Mesendoderm (in vitro differentiated cells): ENCODE results near the gene SAMM50.

Source experiments
- DNase-seq: peaks from one replicate; pipeline ENCODE4 v3.0.0; 2013
- H2AK5ac ChIP-seq: 2 replicates; pipeline ENCODE4 v1.6.1; 2013; ENCODE audit warnings: low read length, inconsistent platforms
- H2BK120ac ChIP-seq: 2 replicates; pipeline ENCODE4 v1.6.1; 2013; ENCODE audit warnings: low read depth, mild to moderate bottlenecking, low read length, moderate library complexity, mixed read lengths
- H2BK15ac ChIP-seq: replicated peaks from 2 replicates; pipeline ENCODE4 v1.6.1; 2013; ENCODE audit warnings: low read depth, mild to moderate bottlenecking, moderate library complexity
- H2BK5ac ChIP-seq: 2 replicates; pipeline ENCODE4 v1.6.1; 2013; ENCODE audit warnings: low read length, inconsistent platforms
- H3K18ac ChIP-seq: 2 replicates; pipeline ENCODE4 v1.6.1; 2013; ENCODE audit warnings: mild to moderate bottlenecking, low read length, mixed read lengths
- H3K23ac ChIP-seq: one replicate; pipeline ENCODE4 v1.6.1; 2013; ENCODE audit warnings: low read length
- H3K27ac ChIP-seq: 2 replicates; pipeline ENCODE4 v1.5.1; 2013; ENCODE audit warnings: low read depth, mild to moderate bottlenecking, inconsistent platforms, low read length, moderate library complexity
- H3K27me3 ChIP-seq: 2 replicates; pipeline ENCODE4 v1.6.1; 2013; ENCODE audit warnings: low read length, control low read depth, mild to moderate bottlenecking, inconsistent platforms; ENCODE audit not compliant: insufficient read depth, poor library complexity
- H3K36me3 ChIP-seq: 2 replicates; pipeline ENCODE4 v1.6.1; 2013; ENCODE audit warnings: low read length, inconsistent platforms; ENCODE audit not compliant: control insufficient read depth, insufficient read depth
- H3K4ac ChIP-seq: one replicate; pipeline ENCODE4 v1.6.1; 2013; ENCODE audit warnings: low read depth, mild to moderate bottlenecking, low read length, moderate library complexity
- H3K4me1 ChIP-seq: 2 replicates; pipeline ENCODE4 v1.6.1; 2013; ENCODE audit warnings: low read depth, low read length, inconsistent platforms; ENCODE audit not compliant: control insufficient read depth
- H3K4me2 ChIP-seq: 2 replicates; pipeline ENCODE4 v1.6.1; 2013; ENCODE audit warnings: low read length
- H3K4me3 ChIP-seq: 2 replicates; pipeline ENCODE4 v1.5.1; 2013; ENCODE audit warnings: mild to moderate bottlenecking, low read length
- H3K56ac ChIP-seq: one replicate; pipeline ENCODE4 v1.6.1; 2013; ENCODE audit warnings: low read length
- H3K79me1 ChIP-seq: 2 replicates; pipeline ENCODE4 v1.6.1; 2013; ENCODE audit warnings: low read length, inconsistent platforms
- H3K79me2 ChIP-seq: 2 replicates; pipeline ENCODE4 v1.6.1; 2013; ENCODE audit warnings: mild to moderate bottlenecking, low read length; ENCODE audit not compliant: control insufficient read depth, insufficient read depth
- H3K9ac ChIP-seq: 2 replicates; pipeline ENCODE4 v1.6.1; 2013; ENCODE audit warnings: low read length, inconsistent platforms
- H4K5ac ChIP-seq: one replicate; pipeline ENCODE4 v1.6.1; 2013; ENCODE audit warnings: low read length
- H4K8ac ChIP-seq: one replicate; pipeline ENCODE4 v1.6.1; 2013; ENCODE audit warnings: low read depth, mild to moderate bottlenecking, control low read depth, low read length, moderate library complexity
- WGBS: extraction: QIAGEN DNeasy Blood & Tissue Kit; methylation state at CpG from one replicate; pipeline ENCODE4 v1.1.7; 2013; ENCODE audit warnings: low lambda C conversion rate, missing lambda C conversion rate; ENCODE audit not compliant: insufficient coverage; ENCODE audit errors: extremely low coverage; 5-methylcytosine and 5-hydroxymethylcytosine counted together

The SAMM50 gene

DNA sequence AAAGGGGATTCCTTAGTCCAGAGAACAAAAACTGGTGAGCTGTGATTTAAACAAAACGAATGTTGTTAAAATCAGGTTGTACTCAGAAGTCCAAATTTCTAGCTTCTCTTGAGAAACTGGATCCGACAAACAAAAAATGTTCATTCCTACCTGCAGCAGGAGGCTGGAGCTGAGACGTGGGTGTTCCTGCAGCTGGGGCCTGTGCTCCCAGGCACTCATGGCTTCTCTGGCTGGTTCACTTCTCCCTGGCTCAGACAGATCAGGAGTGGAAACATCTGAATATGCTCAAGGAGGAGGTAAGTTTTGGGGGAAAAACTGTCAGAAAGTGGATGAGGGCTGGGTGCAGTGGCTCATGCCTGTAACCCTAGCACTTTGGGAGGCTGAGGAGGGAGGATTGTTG is 44.1 kb downstream of the SAMM50 start:
- Histone ChIP-seq H2BK5ac (no peak overlapping the region), H3K4ac (no peak overlapping the region), H3K36me3 (no peaks in the 10 kb centered on the region), H3K4me2 (no peak overlapping the region), H3K4me1 (no peaks in the 10 kb centered on the region), H2AK5ac (no peak overlapping the region), H3K79me1 (no peaks in the 10 kb centered on the region), H4K5ac (no peak overlapping the region), H3K4me3 (no peak overlapping the region), H3K27ac (no peak overlapping the region), H3K23ac (no peak overlapping the region), H3K9ac (no peak overlapping the region), H3K18ac (no peak overlapping the region), H2BK120ac (no peak overlapping the region), H3K56ac (no peak overlapping the region), H3K79me2 (no peaks in the 10 kb centered on the region), H4K8ac (no peak overlapping the region), H2BK15ac (no peak overlapping the region), H3K27me3 (no peaks in the 10 kb centered on the region)
- no peak for DNase-seq
- WGBS, result no CpG with 5 or more reads among the region's 3 CpGs

DNA sequence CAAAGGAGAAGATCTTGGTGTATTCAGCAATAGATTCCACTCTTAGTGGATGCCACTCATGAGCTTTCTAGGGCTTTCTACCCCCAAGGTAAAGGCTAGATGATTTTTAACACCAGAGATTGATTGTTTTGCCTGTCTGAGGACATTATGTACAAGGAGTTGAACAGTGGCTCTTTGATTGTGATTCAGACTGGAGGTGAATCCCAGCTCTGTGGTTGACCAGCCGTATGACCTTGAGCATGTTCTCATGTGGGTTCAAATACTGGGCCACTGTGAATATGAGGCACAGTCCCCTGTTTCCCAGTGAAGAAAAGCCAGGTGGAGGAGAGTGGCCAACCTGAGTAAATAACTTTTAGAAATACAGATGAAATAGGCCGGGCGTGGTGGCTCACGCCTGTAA is 44.9 kb downstream of the SAMM50 start:
- Histone ChIP-seq H3K56ac (no peak overlapping the region), H3K23ac (no peak overlapping the region), H3K27ac (no peak overlapping the region), H3K4me3 (no peak overlapping the region), H2BK5ac (no peak overlapping the region), H3K9ac (no peak overlapping the region), H3K79me1 (no peaks in the 10 kb centered on the region), H3K36me3 (no peaks in the 10 kb centered on the region), H2AK5ac (no peak overlapping the region), H3K27me3 (no peaks in the 10 kb centered on the region), H3K18ac (no peak overlapping the region), H4K5ac (no peak overlapping the region), H3K4ac (no peak overlapping the region), H2BK120ac (no peak overlapping the region), H3K4me1 (no peaks in the 10 kb centered on the region), H2BK15ac (no peak overlapping the region), H3K4me2 (no peak overlapping the region), H3K79me2 (no peaks in the 10 kb centered on the region), H4K8ac (no peak overlapping the region)
- no CpG with 5 or more reads among the region's 4 CpGs for WGBS
- DNase-seq, result no peak

DNA sequence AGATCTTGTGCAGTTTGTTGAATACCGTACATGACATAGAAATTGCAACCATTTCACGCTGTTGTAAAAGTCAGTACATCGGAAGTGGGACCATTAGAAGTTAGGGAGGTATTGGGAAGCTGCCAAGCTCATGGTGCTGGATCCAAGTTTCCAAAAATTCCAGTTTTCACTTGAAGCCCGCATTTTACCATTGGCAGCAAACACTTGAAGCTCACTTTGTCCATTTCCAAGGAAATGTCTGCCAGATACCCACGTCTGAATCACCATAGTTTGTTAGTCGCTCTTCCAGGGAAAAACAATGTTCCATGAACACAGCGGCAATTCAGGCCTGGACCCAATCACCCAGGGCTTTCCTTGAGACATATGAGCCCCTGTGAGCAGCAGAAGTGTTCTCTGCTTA is 46.3 kb downstream of the SAMM50 start:
- Histone ChIP-seq H2AK5ac (no peak overlapping the region), H4K5ac (no peak overlapping the region), H3K18ac (no peak overlapping the region), H4K8ac (no peak overlapping the region), H3K4me3 (no peak overlapping the region), H3K27ac (no peak overlapping the region), H3K9ac (no peak overlapping the region), H3K79me2 (no peaks in the 10 kb centered on the region), H2BK15ac (no peak overlapping the region), H2BK5ac (no peak overlapping the region), H3K4me1 (no peaks in the 10 kb centered on the region), H3K79me1 (no peaks in the 10 kb centered on the region), H3K56ac (no peak overlapping the region), H2BK120ac (no peak overlapping the region), H3K4ac (no peak overlapping the region), H3K27me3 (no peaks in the 10 kb centered on the region), H3K36me3 (no peaks in the 10 kb centered on the region), H3K4me2 (no peak overlapping the region), H3K23ac (no peak overlapping the region)
- DNase-seq, result no peak
- no CpG with 5 or more reads among the region's 7 CpGs for WGBS

DNA sequence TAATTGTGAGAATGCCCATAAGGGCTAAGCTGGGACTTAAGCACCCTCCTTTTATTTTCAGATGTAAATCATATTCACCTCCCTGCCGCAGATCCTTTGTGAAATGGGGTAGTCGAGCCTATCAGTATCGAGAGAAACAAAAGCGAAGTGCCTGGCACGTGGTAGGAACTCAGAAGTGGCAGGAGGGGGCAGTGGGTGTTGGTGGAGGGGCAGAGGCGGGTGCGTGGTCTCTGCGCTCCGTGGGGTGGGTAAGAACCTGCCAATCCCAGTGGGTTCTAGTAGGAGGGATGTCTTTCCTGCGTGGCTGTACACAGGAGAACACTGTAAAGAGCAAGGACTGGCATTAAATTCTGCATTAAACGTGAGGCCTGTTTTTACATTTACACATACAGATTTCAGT is 47.1 kb downstream of the SAMM50 start:
- Histone ChIP-seq H3K4me3 (no peak overlapping the region), H3K4me1 (no peaks in the 10 kb centered on the region), H3K9ac (no peak overlapping the region), H3K27ac (no peak overlapping the region), H4K8ac (no peak overlapping the region), H3K79me1 (no peaks in the 10 kb centered on the region), H2AK5ac (no peak overlapping the region), H3K18ac (no peak overlapping the region), H2BK5ac (no peak overlapping the region), H2BK120ac (no peak overlapping the region), H3K56ac (no peak overlapping the region), H3K23ac (no peak overlapping the region), H3K27me3 (no peaks in the 10 kb centered on the region), H3K4me2 (no peak overlapping the region), H2BK15ac (no peak overlapping the region), H3K79me2 (no peaks in the 10 kb centered on the region), H3K4ac (no peak overlapping the region), H4K5ac (no peak overlapping the region), H3K36me3 (no peaks in the 10 kb centered on the region)
- no CpG with 5 or more reads among the region's 11 CpGs for WGBS
- no peak for DNase-seq

DNA sequence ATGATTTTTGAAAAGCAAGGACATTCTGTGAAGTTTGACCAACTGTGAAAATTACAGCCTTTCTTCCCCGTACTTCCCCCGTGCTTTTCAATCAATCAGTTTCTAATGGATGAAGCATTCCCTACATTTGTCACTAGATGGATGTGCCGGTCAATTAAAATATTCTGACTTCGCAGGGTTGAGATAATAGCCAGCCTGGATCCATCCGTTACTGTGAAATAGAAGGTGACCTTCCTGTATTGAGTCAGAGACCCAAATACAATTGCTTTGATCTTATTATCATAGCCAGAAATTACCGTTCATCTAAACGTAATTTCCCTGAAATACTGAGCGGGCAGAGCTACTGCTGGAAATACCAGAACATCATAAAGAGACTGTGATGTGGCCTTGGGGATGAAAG is 47.8 kb downstream of the SAMM50 start:
- Histone ChIP-seq H2BK15ac (no peak overlapping the region), H3K4me3 (no peak overlapping the region), H2AK5ac (no peak overlapping the region), H3K18ac (no peak overlapping the region), H3K56ac (no peak overlapping the region), H3K27me3 (no peaks in the 10 kb centered on the region), H2BK120ac (no peak overlapping the region), H3K79me2 (no peaks in the 10 kb centered on the region), H3K23ac (no peak overlapping the region), H2BK5ac (no peak overlapping the region), H4K8ac (no peak overlapping the region), H3K9ac (no peak overlapping the region), H3K36me3 (no peaks in the 10 kb centered on the region), H4K5ac (no peak overlapping the region), H3K27ac (no peak overlapping the region), H3K4ac (no peak overlapping the region), H3K4me1 (no peaks in the 10 kb centered on the region), H3K79me1 (no peaks in the 10 kb centered on the region), H3K4me2 (no peak overlapping the region)
- DNase-seq, result no peak
- WGBS, result no CpG with 5 or more reads among the region's 8 CpGs

DNA sequence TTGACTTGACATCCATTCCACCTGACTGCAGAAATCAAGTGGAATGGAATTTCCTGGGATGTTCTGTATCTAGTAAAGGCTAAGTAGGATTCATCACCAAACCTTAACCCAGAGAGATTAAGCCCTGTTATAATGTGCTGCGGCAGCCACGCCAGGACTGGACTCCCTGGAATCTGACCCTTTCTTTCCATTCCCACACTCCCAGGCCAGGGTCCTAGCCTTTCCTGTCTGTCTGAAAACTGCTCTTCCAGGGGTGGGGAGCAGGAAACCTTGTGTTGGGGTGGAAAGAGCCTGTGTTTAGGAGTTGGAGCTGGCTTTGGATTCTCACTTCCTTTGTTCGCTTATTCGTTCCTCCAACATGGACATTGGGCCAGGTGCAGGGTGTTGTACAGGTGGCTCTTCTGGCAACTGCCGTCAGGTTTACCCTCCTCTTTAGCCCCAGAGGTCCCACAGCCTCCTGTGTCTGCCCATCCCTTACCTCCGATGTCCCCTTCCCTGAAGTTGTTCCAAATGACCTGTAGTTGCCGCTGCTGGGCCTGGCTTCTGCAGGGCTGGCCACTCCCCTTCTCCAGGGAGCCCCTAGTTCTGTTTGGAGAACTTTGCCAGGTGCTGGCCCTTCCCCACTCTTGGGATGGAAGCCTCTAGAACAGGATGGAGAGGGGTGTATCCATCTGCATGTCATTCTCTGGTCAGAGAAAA is 48.3 kb downstream of the SAMM50 start:
- H2BK120ac ChIP-seq, result no peak overlapping the region
- no peak overlapping the region for H4K8ac ChIP-seq
- no peak overlapping the region for H3K4me3 ChIP-seq
- no peak overlapping the region for H3K4ac ChIP-seq
- no CpG with 5 or more reads among the region's 7 CpGs for WGBS
- no peaks in the 10 kb centered on the region for H3K79me2 ChIP-seq
- no peak overlapping the region for H2AK5ac ChIP-seq
- H3K36me3 ChIP-seq, result no peaks in the 10 kb centered on the region
- DNase-seq, result peak; percentile 67
- no peaks in the 10 kb centered on the region for H3K79me1 ChIP-seq
- H3K56ac ChIP-seq, result no peak overlapping the region
- H3K4me1 ChIP-seq, result no peaks in the 10 kb centered on the region
- no peak overlapping the region for H4K5ac ChIP-seq
- no peak overlapping the region for H3K18ac ChIP-seq
- H2BK15ac ChIP-seq, result no peak overlapping the region
- H2BK5ac ChIP-seq, result no peak overlapping the region
- no peak overlapping the region for H3K27ac ChIP-seq
- H3K4me2 ChIP-seq, result no peak overlapping the region
- H3K23ac ChIP-seq, result no peak overlapping the region
- no peak overlapping the region for H3K9ac ChIP-seq
- H3K27me3 ChIP-seq, result no peaks in the 10 kb centered on the region
